NB4 (cell line): ENCODE measurements around the gene CRIM1.

Experiments
- CTCF ChIP-seq: IDR thresholded peaks from one replicate; pipeline ENCODE4 v1.5.1; 2012; ENCODE audit warnings: low read depth, low read length
- MAX ChIP-seq: IDR thresholded peaks from 2 replicates; pipeline ENCODE4 v1.6.1; 2011; ENCODE audit warnings: low read depth, low read length
- POLR2A ChIP-seq: IDR thresholded peaks from 2 replicates; pipeline ENCODE4 v1.6.1; 2011; ENCODE audit warnings: mild to moderate bottlenecking; ENCODE audit not compliant: insufficient read length; ENCODE audit errors: extremely low read depth

DNA sequence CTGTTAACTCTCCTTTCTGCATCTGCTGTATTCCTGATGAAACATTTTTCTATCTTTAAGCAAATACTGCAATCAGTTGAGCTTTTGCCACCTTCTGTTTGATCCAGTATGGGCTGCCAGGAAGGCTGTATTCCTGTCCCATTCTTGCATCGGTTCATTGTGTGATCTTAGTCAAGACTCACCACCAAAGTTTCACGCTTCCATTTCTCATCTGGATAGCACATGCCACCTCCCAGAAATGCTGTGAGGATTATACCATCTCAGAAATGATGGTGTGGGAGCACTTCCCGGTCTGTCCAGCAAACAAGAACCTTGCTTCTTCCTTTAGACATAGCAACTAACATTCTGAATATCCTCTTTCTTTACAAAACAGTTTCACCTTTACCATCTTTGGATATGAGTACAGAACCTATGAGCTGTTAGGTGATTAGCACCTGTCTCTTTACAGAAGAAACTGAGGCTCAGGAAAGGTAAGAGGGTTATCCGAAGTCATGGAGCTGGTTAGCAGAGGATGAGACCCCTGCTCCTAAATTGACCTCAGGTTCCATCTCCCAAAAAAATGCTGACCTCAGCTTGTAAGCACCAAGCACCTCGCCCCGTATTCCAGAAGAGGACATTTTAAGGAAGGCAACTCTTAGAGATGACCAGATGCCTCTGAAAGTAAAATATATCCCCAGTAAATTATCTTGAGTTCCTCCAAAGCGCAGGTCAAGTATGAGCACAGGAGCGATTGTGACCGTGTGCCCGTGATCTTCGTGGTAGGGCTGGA is 185.6 kb downstream of the CRIM1 start:
- TF ChIP-seq CTCF (no peak), POLR2A (no peak), MAX (no peak)
